HG03520 (cell line): ENCODE results near the gene AUTS2.
A peak's percentile ranks its signal among the peaks of the same experiment; 100 is the strongest.

Source experiments
- ATAC-seq: cut with Tn5 transposase; IDR thresholded peaks from one replicate; pipeline ENCODE4 v1.9.1; 2021; ENCODE audit warnings: mild to moderate bottlenecking, moderate library complexity; ENCODE audit not compliant: unreplicated experiment

Gene AUTS2

DNA sequence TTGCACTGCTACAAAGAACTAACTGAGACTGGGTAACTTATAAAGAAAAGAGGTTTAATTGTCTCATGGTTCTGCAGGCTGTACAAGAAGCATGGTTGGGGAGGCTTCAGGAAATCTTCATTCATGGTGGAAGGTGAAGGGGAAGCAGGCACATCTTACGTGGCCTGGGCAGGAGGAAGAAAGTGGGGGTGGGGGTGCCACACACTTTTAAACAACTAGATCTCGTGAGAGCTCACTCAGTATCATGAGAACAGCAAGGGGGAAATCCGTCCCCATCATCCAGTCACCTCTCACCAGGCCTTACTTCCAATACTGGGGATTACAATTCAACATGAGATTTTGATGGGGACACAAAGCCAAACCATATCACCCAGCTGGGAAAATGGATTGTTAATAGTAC, 281.7 kb downstream of the AUTS2 start:
- ATAC-seq = no peak

DNA sequence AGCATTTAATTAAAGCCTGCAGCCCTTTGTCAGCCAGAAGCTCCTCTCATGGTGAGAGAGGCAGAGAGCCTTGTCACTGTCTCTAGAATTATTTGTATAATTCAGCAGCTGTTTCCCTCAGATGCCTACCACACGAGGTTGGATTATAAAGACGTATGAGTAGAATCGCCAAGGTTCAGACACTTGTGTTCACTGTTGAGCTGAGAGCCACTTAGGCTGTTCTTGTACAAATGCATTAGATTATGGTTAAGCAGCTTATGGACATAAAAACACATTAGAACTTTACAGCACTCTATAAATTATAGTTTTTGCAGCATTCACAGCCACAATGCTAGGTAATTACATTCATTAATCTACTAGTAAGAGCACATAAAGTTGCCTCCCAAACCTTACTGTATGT, 282.6 kb downstream of the AUTS2 start:
- ATAC-seq = no peak

DNA sequence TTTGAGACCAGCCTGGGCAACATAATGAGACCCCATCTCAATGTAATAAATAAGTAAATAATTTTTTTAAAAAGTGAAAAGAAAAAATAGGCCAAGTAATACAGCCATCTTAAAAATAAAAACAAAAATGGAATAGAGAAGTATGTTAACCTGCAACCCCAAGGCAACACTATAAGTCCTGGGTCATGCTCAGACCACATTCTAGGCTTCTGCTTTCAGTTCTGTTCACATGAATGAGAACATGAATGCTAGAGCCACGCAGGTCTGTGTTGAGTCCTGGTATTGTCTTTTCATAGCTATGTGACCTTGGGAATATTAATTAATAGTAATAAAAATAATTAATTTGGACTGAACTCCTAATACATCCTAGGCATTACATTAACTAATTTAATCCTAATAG, 284.0 kb downstream of the AUTS2 start:
- ATAC-seq = peak; percentile 73

DNA sequence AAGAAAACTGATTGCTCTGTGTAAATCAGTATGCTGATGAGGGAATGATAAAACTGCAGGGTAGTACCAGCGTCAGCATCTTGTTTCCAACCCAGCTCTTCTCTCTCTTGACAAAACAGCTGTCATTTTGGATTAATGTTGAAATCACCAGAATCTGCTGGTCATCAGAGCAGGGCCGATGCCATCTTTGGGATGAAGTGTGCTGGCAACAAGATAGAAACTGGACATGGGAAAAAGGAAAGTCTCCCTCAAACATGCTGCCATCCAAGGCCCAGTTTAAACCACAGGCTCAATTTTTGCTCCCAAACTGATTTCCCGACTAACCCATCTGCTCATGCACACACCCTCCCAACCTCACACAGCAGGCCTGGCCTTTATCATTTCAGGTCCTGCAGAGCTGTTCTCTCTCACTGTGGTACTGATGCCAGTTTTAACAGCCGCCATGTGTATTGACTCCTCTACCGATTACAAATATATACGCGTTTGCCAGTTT, 285.2 kb downstream of the AUTS2 start:
- no peak for ATAC-seq

DNA sequence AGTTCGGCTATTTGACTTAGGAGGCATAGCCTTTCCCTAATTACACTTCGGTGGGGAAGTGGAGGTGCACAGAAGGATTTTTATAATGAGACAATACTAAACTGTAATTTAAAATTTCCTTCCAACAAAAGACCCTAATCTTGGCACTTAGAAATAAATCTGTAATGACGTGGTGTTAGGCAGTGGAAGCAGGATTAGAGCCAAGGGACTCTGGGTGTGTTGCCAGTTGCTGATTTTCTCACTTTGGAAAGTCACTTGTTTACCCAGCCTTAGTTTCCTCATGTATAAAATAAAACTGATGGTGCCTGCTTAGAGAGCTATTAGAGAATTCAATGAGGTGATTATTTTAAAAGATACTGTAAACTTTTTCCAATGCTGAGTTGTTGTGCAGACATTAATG, 287.2 kb downstream of the AUTS2 start:
- ATAC-seq = no peak

DNA sequence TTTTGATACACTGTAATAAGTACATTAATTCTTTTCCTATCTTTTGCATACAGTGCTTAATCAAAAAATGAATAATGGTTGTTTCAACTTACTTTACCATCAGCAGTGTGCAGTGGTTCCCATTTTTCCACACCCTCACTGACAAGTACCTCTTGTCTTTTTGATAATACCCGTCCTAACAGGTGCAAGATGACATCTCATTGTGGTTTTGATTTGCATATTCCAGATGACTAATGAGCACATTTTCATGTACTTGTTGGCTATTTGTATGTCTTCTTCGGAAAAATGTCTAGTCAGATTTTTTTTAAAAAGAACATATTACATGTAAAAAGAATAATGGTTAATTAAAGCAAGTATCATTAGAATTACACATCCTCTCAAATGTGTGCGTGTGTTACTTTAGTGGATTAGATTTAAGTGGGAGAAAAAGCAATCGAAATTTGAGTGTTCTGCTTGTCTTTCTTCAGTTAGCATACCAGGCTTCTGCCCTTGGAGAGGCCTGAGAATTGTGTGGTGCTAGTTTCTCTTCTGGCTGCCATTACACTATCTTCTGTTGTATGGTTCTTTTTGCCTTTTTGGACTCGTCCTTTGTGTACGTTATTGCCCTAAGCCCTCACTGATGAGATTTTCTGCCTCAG, 291.2 kb downstream of the AUTS2 start:
- peak; percentile 65 for ATAC-seq

DNA sequence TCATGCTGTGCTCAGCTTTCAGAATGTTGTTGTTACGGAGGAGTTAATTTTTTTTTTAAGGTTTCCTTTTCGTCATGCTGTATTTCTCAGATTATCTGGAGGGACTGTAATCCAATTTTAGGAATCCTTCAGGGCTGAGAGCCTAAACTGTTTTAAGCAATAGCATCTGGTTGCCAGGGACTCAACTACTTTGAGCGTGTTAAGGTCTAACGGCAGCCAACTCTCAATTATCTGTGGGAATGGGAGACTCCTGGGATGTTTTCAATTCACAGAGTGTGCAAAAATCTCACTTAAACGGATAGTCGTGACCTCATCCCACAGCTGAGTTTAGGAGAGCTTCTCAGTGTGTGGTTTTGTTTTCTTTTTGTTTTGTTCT, 291.7 kb downstream of the AUTS2 start:
- no peak for ATAC-seq

DNA sequence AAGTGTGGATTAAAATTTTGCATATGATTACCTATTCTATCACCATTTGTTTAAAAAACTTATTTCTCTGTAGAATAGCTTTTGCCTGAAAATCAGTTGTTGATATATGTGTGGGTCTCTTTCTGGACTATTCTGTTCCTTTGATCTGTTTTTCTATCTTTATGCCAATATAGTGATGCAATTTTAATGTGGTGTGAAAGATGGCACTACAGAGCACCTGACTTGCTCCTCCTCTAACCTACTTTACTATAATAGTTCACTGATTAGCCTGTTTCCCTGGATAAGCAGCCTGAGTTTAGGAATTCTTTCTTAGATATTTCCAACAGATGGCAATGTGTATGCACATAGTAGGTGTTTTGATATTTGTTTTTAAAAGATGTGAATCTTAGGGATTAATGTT, 294.5 kb downstream of the AUTS2 start:
- no peak for ATAC-seq

DNA sequence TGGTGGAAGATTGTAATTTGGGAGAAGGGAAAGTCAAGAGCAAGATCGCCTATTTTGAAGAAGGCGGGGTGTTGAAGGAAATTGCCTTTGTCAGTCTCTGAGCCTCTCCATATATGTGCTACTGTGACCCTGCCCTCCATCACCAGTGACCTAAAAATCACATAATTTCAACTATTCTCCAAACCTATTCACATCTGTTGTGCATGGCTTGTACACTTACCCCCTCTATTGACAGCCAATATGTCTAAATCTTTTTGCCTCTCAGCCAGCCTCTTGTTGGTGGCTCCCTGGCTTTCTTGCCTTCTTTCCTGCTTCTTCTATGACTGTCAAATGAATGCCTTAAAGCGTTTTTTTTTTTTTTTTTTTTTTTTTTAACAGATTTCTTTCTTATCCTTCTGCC, 295.6 kb downstream of the AUTS2 start:
- ATAC-seq = no peak

DNA sequence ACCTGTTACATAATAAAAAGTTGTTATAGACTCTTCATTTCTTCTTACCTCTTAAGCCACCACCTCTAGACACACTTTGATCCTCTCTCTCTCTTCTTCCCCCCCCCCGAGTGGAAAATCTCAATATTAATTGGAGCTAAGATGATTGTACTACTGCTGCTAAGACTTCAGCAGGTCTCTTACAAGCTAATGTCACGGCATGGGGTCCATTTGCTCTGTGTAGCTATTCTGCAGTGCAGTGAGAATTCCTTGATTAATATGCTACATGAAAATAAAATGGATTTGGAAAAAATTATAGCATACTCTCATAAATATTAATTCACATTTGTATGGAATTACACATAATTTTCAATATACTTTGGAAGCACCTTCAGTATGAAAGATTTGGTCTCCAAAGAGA, 297.2 kb downstream of the AUTS2 start:
- no peak for ATAC-seq

DNA sequence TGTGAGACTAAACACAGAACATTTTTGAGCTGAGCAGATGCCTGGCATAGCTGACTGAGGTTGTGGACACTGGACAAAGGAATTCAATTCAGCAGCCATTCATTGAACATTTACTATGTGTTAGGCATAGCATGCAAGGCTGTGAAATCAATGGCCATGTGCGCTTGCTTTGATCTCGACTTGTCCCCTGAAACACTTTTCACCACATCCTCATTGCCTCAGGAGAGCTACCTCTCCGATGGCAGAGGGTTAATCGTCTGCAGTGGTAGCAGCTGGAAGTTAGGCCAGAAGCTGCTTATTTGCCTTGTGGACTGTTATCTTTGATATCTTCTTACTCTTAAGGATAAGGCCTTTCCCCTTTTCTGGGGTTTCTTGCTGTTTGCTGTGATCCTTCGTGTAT, 297.8 kb downstream of the AUTS2 start:
- ATAC-seq = no peak

DNA sequence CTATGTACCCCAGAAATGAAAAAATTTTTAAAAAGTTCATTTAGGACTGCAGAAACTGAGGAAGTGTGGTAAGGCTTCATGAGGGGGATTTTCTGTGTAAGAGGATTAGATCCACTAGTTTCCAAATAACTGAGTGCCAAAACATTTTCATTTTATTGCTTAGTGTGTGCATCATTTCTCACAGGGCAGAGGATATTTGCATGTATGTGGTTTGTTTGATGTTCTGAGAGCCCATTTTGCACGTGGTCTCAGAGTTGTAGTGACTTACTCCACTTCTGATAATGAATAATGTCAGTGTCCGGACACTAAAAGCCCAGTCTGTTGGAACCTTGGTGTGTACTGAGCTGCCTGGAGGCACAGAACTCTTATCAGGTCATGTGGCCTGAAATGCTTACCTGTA, 299.9 kb downstream of the AUTS2 start:
- peak; percentile 90 for ATAC-seq

DNA sequence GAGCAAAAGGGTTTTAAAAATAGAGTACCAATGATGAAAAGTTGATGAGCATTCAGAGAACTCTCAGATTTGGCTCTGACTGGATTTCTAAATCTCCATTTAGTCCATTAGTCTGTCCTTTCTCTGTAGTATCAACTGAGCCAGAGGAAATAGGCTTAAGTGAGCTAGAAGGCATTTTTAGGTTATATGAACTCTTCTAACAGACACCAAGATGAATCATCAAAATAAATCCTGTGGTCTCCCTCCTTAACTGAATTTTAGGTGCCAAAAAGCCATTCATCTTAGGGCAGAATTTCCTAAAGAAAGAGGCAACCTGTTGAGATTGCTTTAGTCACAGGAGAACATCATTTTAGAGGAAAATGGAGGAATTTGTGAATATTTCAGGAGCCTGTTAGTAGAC, 305.1 kb downstream of the AUTS2 start:
- no peak for ATAC-seq

DNA sequence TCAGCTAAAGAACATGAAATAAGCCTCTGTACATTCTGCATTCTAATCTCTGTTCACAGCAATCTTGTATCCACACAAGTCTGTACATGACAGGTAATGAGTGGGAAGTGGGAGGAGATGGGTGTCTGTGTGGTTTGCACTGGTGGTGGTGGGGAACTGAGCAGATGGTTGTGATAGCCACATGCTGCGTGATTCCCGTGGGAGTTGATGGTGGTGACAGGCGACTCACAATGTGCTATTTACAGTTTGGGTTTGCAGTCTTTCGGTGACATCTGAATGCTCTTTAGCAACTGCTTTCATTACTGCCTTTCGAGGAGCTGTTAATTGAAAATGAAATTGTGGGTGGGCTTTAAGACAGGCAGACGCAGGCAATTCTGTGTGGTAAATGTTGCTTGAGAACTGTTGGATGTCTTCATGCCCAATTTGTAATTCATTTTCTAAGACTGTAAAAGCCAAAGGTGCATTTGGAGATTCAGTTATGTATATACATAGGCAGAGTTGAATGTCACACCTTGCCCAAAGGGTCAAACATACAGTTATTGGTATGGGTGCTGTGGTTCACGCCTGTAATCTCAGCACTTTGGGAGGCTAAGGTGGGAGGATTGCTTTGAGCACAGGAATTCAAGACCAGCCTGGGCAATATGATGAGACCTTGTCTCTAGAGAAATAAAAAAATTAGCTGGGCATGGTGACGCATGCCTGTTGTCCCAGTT, 308.2 kb downstream of the AUTS2 start:
- ATAC-seq = peak; percentile 87

DNA sequence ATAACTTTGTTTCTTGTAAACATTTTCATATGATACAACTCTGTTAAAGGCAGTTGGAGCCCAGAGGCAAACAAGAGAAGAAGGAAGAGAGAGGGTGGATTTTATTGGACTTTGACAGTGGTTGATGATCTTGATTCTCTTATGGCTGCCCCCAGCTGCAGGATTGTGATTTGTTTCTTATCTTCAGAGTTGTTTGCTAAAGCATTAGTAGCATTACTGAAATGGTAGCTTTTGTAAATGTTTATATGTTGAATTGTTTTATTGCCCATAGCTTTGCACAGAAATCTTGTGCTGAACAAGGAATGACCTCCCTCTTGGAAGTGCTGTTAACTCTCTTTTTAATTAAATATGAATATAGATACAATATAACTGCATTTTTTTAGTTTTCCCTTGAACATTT, 309.4 kb downstream of the AUTS2 start:
- no peak for ATAC-seq

DNA sequence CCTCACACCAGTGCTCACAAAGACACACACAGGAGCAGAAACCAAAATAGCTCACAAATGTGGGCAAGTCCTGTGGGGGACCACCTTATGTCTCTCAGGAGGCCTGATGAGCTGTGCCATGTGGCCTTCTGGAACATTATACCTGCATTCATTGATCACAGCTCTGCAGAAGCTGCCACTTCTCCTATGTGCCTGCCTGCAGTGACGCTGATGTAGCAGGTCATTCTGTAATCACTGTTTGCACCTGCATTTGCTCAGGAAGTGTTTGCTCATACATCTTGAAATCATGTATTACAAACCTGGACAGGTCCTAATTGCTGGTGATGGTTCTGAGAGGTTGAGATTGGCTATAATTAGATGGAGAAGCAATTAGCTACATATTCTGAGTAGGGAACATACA, 310.2 kb downstream of the AUTS2 start:
- no peak for ATAC-seq

DNA sequence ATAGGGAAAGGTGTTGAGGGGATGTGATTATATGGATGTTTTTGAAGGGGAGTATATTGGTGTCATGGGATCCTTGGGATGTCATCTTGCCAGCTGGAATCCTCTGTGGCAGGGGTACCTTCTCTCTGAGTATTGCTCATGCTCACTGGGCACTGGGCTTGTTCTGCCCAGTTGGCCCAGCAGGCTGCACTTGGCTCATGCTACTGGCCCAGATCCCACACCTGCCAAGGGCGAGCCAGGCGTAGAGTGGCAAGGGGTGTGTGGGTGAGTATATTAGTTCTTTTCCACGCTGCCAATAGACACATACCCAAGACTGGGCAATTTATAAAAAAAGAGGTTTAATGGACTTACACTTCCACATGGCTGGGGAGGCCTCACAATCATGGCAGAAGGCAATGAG, 311.9 kb downstream of the AUTS2 start:
- no peak for ATAC-seq

DNA sequence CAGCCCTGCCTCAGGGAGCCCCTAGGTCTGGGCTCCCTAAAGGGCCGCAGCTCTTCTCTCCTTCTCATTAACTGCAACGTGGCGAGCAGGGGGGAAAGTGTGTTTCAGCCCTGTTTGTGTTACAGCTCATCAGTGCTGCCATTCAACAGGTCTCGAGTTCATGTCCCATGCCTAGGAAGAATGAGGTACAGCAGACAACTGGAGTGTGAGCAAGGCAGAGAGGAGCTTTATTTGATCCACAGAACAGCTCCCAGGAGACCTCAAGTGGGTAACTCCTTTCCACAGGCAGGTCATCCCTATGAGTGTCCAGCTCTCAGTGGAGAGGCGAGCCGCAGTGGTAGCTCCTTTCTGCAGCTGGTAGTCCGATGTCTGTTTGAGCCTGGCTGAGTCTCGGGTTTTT, 313.1 kb downstream of the AUTS2 start:
- ATAC-seq = no peak

DNA sequence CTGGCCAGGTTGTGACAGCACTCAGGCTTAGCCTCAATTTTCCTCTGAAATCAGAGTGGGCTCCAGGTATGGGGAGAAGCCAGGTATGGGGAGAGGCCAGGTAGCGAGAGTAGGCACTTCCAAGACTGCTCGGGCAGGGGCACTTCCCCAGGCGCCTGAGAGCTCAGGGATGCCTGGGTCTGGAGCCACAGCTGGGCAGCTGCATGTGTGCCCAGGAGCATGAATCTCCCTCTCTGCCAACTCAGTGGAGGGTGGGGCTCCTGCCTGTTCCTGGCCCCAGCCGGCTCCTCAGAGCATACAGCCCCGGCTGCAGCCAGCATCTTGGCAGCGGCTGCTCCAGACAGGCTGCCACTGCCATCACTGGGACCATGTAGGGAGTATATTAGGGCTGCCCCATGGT, 313.9 kb downstream of the AUTS2 start:
- no peak for ATAC-seq

DNA sequence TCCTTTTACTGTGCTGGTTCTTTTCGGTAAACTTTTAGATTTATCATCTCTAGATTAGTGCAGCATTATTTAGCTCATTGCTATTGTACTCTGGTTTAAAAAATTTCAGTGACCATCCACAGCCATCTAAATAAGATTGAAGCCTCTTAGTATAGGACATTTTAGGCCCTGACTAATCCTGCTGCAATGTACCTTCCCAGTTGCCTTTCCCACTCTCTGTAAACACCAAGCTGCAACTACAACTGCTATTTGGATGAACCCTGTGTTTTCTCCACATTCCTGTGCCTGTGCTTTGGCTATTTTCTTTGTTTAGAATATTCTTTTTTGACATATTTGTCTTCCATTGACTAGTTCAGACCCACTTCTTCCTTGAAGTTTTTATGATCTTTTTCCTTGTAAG, 314.6 kb downstream of the AUTS2 start:
- ATAC-seq = no peak

DNA sequence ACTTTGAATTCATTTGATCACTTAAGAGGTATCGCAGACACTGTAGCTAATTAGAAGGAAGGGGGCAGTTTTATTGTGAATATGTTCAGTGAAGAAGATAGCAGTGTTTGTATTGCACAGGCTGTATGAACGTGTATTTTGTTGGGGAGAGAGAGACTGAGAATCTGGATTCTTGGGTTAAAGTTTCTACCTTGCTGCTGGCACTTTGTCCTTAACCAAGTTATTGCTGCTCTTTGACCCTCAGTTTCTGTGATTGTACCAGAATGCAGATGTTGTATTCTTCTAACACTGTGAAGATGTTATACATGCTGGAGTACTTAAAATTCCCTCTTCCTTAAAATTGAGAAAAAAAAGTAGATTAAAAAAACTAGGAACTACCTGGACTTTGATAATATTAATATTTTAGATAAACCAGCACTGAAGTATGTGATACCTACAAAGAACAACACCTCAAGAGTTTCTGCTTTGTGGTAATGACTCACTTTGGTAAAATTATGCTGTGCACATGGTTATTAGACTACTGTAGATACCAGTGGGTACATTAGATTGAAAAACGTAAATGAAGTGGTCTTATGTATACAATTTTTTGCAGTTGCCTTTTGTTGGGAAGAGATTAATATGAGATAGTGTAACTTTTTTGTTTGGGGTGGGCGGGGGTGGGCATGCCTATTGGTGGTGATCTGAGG, 321.3 kb downstream of the AUTS2 start:
- no peak for ATAC-seq

DNA sequence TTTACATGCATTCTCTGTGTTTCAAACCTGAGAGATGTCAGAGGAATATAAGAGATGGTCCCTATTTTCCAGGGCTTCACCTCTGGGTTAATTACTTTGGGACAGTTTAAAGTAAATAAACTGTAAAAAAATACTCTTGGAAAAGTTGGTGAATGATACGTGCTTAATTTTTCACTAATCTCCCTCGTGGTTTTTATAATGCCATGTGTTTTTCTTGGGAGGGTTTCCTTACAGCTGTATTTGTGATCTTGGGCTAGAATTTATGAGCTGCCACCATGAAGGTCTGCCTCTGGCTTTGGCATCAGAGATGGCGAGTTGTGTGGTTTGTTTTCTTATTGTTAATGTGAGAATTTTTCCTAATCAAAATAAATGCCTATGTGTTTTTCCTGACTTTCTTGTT, 322.5 kb downstream of the AUTS2 start:
- no peak for ATAC-seq
